HG02840 (cell line): Measurements from ENCODE around the gene PRUNE2.

Experiments
- ATAC-seq: cut with Tn5 transposase; IDR thresholded peaks from one replicate; pipeline ENCODE4 v1.9.1; 2021; ENCODE audit warnings: mild to moderate bottlenecking, moderate library complexity, moderate number of reproducible peaks; ENCODE audit not compliant: unreplicated experiment, low FRiP score

Gene PRUNE2

DNA sequence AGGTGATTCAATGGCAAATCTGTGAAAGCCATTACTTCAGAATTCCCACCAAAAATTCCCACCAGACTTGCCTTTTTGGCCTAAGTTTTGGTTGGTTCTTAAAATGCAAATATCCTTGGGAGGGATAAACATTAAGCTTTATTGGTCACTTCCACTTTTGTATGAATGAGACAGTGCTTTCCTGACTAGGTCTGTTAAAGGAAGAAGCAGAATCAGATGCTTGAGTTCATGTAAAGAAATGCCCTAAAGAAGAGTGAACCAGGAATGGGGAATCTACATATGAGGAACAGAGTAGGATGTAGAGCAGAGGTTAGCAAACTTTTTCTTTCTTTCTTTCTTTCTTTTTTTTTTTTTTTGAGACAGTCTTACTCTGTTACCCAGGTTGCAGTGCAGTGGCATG is 317.6 kb downstream of the PRUNE2 start:
- no peak for ATAC-seq

DNA sequence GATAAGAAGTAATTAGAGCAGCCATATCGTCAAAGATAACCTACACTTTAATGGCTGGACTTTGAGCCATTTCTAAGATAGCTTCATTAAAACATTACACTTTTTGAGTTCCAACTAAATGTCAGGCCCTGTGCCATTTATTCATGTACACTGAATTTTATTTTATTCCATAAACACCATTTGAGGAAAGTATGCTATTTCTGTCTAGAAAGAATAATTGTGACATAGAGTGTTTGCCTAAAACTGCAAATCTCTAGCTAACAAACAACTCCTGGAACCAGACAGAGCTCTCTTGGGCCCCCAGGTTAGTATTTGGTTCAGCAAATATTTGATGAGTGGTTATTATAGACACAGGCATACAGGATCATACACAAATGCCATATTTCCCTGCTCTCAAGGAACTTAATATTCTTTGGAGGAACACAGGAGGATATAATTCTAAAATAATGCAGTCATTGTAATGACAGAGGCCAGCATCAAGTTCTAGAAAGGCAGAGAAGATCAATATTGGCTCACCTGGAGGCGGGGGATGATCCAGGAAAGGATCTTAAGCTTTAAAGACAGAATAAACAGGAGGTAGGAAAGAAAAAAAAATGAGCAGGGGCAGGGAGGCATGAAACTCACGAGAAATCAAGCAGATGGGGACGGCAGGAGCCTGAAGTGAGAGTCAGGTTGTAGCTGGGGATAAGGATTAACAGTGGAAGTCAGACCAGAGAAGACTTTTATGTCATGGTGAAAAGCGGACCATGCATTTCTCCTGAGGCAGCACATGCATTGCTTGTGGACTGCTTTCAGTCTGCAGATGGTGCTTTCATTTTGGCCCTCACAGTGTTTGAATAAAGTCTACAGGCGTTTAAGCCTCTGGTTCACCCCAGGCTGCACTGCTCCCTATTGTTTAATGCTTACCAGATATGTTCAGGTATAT is 319.3 kb downstream of the PRUNE2 start:
- no peak for ATAC-seq

DNA sequence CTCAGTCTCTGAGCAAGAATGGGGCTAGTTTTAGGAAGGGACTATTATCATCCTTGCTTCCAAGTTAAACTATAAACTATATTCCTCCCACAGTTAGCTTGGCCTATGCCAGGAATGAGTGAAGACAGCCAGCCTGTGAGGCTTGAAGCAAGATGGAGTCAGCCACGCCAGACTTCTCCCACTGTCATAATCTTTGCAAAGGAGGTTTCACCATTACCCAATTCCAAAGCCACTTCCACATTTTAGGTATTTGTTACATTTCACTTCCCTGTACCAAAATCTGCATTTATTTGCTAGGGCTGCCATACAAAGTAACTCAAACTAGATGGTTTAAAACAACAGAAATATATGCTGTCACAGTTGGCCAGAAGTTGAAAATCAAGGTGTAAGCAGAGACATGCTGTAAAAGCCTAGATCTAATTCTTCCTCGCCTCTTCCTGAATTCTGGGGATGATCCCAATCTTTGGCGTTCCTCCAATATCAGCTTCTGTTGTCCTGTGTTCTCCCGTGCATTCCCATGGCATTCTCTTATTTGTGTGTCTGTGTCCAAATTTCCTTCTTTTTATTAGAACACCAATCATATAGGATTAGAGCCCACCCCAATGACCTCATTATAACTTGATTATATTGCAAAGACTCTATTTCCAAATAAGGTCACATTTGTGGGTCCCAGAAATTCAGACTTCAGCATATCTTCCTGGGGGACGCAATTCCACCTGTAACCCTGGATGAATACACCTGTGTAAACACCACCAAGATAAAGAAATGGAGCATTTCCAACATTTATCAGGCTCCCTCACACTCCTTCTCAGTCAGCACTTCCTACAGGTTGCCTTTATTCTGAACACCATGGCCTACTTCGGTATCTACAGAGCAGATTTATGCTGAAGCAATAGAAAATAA is 320.2 kb downstream of the PRUNE2 start:
- no peak for ATAC-seq

DNA sequence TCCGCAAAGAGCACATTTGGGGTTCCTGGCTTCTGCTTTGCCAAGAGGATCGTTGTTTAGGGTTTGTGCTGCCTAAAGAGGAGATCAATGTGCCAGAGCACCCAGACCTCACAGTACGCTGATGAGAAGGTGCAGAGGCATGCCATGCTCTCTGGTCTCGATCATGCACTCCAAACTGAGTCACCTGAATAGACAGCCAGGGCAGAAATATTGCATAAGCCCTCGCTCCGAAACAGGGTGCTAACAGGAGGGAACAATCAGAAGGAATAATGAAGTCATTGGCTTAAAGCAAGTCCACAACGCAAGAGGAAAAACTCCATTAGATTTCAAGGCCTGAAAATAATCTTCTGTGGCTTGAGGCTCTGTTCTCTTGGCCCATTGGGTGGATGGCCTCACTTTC is 322.7 kb downstream of the PRUNE2 start:
- no peak for ATAC-seq

DNA sequence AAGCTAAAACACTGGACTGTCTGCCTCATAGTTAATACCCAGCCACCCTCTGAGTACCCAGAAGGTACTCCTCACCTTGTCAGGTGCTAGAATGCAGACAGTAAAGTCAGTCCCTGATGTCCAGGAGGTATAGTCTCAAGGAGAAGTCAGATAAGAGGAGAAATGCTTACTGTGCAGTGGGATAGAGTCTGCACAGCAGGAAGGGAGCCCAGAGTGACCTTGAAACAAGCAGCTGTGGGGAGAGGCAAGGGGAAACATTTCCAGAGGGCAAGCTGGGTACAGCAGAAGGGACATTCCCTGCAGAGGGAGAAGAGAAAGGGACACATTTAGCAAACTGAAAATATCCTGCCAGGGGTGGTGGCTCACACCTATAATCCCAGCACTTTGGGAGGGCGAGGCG is 324.2 kb downstream of the PRUNE2 start:
- no peak for ATAC-seq

DNA sequence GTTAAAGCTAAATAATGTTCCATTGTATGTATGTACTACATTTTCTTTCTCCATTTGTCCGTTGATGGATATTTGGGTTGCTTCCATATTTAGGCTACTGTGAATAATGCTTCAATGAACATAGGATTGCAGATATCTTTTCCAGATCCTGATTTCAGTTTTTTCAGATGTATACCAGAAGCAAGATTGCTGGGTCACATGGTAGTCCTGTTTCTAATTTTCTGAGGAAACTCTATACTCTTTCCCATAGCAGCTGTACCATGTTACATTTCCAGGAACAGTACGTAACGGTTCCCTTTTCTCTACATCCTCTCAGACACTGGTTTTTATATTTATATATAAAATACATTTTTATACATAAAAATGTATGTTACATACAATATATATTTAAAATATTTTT is 325.1 kb downstream of the PRUNE2 start:
- no peak for ATAC-seq

DNA sequence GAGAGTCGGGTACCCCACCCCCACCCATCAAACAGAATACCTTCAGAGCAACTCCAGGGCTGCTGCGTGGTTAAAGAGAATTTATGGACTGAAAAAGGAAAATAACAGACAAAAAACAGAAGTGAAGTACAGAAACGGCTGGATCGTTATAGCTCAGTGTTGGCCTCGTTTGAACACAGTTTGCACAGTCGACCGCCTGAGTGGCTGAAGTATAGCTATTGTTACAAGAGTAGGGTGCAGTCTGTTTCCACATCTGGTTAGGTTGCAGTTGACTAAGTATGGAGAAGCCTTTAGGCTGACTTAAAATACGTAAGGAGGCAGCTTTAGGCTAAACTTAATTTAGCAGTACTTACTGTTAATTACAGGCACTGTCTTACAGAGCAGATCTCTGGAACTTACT is 325.7 kb downstream of the PRUNE2 start:
- ATAC-seq, result no peak

DNA sequence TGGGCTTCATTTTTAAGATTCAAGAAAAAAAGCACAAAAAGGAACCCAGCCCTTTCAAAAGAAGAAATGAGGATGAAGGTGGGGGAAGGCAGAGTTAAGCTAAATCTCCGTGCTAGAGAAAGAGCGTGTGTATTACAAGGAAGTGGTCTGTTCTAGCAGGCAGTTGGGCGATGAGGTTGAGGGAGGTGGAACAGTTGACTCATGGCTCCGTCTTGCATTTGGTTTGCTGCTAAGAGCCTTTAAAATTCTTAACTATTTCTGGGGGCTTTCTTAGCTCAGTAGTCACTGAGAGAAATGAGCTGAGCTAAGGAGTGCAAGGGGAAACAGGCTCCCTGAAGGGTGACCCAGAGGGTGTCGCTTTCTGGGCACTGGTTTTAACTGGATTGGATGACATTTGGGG is 329.6 kb downstream of the PRUNE2 start:
- ATAC-seq, result peak; percentile 55

DNA sequence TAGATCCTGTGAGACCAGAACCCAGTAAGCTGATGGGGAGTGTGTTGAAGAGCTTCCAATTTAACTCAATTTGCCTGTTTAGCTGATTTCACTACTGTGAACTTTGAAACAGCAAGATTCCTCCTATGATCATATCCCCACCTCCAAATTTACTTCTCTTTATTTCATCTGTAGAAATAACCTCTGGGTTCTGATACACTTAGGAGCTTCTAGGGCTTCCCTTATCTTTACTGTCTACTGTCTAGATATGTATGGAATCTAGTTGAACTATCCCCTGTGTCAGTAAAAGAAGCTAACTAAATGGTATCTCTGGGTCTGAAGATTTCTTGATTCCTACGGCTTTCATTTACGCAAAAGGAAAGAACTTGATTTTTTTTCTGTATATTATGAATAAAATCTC is 330.2 kb downstream of the PRUNE2 start:
- no peak for ATAC-seq

DNA sequence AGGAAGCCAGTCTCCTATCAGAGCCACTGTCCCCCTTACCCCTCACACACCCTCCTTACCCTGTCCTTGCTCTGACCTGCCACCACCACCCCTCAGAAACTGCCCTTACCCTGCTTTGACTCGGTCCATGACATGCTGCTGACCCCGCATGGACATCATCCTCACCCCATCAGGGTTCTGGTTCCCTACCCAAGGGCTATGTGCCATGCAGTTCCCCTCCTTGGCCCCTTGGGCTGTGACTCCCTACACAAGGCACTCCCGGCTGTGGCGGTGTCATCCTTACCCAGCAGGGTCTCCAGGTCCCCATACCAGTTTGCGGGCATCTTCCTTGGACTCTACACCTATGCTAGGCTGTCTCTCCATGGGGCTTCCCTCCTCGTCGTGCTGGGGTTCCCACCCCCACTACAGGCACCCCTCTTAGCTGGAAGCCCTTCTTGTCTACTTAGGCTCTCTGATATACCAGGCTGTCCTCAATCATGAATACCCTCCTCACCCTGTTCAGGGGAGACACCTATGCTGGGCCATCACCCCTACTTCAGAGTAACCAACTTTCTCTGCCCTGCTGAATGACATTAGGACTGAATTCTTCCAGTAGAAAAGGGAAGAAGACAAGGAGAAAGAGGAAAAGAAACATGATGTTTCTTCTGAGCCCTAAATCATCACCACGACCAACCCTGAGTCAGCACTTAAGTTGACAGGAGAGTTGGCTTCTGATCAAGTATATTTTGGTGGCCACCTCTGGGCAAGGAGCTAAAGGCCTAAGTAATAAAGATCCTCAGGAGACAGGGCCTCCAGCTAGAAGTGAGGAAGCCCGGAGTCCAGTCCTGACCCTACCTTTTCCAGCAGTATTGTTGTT is 331.8 kb downstream of the PRUNE2 start:
- ATAC-seq, result no peak

DNA sequence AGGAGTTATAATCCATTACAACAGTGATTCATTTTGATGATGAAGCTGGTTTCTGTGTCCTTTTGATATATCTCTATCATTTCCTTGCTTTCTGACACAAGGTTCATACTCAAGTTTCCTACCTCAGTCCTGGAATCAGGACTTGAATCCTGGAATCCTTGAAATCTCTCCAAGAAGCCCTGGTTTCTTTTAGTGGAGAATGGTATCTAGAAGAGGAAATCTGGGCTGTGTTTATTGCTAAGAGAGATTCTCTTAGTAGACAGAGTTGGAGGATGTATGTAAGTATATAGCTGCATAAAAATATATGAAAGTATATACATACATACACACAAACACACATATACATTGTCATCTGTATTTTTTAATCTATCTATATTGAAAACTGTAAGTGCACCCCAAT is 332.5 kb downstream of the PRUNE2 start:
- no peak for ATAC-seq

DNA sequence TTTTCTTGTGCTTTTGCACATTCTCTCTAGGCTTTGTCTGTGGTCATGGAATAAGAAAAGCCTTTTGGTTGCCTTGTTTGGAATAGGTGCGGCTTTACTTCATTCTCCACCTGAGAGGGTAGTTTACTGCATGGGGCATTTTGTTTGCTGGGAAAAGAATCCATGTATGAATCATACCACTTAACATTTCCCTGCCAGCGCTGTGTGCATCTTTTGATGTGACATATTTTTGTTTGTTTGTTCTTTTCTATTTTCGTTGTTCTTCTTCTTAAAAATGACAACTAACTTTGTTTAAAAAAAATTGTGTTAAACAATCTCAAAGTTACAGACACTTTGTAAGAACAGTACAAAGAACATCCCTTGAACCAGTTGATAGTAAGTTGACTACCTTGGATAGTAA is 333.8 kb downstream of the PRUNE2 start:
- ATAC-seq, result no peak

DNA sequence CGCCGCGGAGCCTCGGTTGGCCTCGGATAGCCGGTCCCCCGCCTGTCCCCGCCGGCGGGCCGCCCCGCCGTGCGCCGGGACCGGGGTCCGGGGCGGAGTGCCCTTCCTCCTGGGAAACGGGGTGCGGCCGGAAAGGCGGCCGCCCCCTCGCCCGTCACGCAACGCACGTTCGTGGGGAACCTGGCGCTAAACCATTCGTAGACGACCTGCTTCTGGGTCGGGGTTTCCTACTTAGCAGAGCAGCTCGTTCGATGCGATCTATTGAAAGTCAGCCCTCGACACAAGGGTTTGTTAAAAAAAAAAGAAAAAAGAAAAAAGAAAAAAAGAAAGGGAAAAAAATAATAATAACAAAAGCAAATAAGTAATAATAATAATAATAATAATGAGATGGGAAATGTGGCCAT is 334.2 kb downstream of the PRUNE2 start:
- no peak for ATAC-seq

DNA sequence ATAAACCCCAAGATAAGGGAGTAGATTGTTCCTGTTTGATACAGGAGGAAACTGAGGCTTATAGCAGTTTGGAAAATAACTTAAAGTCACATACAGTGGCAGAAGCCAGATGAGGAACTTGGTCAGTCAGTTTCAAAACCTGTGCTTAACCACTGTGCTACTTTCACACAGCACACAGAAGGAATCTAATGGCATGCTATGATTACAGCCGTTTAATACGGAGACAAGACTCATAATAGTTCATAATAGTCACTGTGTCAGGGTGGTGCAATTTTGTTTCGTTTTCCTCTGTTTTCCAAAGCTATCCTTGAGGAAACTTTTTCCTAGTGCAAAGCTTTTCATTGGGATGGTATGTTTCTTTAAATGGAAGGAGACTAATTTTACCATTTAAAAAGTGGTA is 334.6 kb downstream of the PRUNE2 start:
- peak; percentile 76 for ATAC-seq

DNA sequence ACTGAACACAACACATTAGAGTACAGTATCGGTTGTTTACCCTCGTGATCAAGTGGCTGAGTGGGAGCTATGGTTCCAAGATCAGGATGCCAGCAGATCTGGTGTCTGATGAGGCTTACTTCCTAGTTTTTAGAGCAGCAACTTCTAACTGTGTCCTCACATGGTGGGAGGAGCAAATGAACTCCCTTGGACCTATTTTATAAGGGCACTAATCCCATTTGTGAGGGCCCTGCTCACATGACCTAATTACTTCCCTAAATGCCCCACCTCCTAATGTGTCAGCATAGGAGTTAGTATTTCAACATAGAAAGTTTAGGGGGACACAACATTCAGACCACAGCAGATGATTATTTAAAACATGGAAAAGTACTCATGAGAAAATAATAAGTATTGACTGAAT is 335.1 kb downstream of the PRUNE2 start:
- ATAC-seq, result no peak

DNA sequence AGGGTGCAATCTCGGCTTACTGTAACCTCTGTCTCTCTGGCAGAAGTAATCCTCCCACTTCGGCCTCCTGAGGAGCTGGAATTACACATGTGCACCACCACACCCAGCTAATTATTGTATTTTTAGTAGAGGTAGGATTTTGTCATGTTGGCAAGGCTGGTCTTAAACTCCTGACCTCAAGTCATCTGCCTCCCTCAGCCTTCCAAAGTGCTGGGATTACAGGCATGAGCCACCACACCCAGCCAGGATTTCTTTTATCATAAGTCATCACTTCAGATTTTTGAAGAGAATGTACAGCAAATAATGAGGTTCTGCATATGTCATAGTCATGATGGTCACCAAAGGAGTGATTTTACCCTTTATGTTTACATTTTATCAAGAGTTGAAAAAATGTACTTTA is 338.8 kb downstream of the PRUNE2 start:
- no peak for ATAC-seq

DNA sequence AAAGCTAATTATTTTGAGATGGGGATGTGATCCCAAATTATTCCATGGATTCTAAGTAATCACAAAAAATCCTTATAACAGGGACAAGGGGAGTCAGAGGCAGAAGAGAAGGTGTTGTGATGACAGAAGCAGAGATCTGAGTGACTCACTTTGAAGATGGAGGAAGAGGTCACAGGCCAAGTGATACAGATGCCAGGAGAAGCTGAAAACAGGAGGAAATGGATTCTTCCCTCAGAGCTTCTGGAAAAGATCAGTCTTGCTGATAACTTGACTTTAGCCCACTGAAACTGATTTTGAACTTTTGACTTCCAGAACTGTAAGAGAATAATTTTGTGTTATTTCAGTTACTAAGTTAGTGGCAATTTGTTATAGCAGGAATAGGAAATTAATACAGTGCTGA is 341.6 kb downstream of the PRUNE2 start:
- no peak for ATAC-seq

DNA sequence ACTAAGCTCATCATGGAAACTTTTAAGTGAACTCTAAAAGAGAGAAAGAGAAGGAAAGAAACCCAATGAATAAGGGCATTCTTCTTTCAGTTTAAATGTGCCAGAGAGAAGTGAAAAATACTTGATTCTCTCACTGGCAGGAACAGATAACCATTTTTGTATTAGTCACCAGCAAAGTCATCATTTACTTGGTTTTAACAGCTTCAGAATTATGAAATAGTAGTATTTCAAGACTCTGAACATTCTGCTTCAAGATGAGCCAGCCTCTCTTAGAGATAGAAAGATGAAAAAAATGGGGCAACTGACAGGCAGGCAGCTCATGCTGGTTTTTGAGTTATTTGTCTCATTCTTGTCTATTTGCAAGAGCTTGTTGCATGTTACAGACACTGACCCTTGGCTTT is 343.4 kb downstream of the PRUNE2 start:
- no peak for ATAC-seq

DNA sequence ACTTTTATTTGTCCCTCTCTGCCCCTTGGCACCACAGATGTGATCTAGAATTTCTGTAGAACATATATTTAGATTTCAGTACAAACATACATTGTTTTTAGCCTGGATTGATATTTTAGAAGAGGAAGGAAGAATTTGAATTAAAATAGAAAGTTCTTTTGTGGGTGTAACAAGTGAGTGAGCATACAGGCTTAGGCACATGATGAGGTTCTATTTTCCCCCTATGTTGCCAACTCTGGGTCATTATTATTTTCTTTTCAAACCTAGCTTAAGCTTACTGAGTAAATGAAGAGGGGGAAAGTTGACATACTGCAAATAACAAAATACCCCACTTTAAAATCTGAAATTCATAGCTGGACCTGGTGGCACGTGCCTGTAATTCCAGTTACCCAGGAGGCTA is 344.0 kb downstream of the PRUNE2 start:
- no peak for ATAC-seq
